ENCODE measurements around the gene NRXN3.

DNA sequence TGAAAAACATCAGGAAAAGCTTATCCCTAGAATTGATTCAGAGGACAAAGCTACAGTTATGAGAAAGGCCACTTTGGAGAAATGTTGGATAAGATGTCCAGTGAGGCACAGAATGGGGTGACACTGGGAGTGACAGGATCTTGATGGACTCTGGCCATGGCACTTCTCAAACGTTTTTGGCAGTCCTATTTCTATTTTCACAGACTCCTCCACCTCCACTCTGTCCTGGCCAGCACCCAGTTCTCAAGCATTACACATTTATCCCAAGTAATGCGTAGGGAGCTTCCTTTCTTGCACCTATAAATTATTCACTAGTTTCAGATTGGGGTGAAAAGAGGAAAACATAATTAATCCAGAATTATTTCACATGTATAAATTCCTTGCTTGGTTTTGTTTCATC is 727.3 kb downstream of the NRXN3 start:
- TF ChIP-seq CTCF (IDR thresholded peaks at IDR 0.05) (no peak), POLR2A (IDR thresholded peaks at IDR 0.05) (no peak)

Data from heart left ventricle (tissue), 13 donors.